GM23338 (cell line): ENCODE results near the gene NSUN7. TPM values are rescaled to one million over a fixed set of nuclear protein-coding genes. Genes with fewer than 3 reads are reported as not detected.

Experiments
- ATAC-seq: fragments of 200-7000 bp; cut with Tn5 transposase; 3 replicates; pipeline ENCODE4 v1.9.1; 2020
- DNase-seq: peaks from one replicate; pipeline ENCODE4 v3.0.0-alpha.2; 2015; ENCODE audit warnings: low spot score
- H2AFZ ChIP-seq: fragments of 200-600 bp; sonication (generic); 2 replicates; pipeline ENCODE4 v1.8.0; 2016; ENCODE audit warnings: antibody characterized with exemption, mild to moderate bottlenecking, moderate library complexity
- H3F3A ChIP-seq: fragments of 200-600 bp; sonication (generic); replicated peaks from 2 replicates; pipeline ENCODE4 v1.8.0; 2017; ENCODE audit warnings: antibody characterized with exemption, mixed run types, low read depth
- H3K27ac ChIP-seq: fragments of 200-600 bp; sonication (generic); 2 replicates; pipeline ENCODE4 v1.6.1; 2016; ENCODE audit warnings: low read depth
- H3K27me3 ChIP-seq: fragments of 200-600 bp; sonication (generic); 2 replicates; pipeline ENCODE4 v1.8.0; 2016; ENCODE audit warnings: mild to moderate bottlenecking, mixed run types, moderate library complexity; ENCODE audit not compliant: insufficient read depth
- H3K36me3 ChIP-seq: fragments of 200-600 bp; sonication (generic); 2 replicates; pipeline ENCODE4 v1.8.0; 2016; ENCODE audit warnings: mild to moderate bottlenecking; ENCODE audit not compliant: insufficient read depth
- H3K4me1 ChIP-seq: fragments of 200-600 bp; sonication (generic); 2 replicates; pipeline ENCODE4 v1.8.0; 2016; ENCODE audit warnings: mild to moderate bottlenecking, moderate library complexity; ENCODE audit not compliant: insufficient read depth
- H3K4me2 ChIP-seq: fragments of 200-600 bp; sonication (generic); 2 replicates; pipeline ENCODE4 v1.7.1; 2017; ENCODE audit warnings: mixed run types
- H3K4me3 ChIP-seq: fragments of 200-600 bp; sonication (generic); 2 replicates; pipeline ENCODE4 v1.6.1; 2016; ENCODE audit warnings: mixed run types
- H3K79me2 ChIP-seq: fragments of 200-600 bp; sonication (generic); replicated peaks from 2 replicates; pipeline ENCODE4 v1.8.0; 2017; ENCODE audit warnings: mild to moderate bottlenecking; ENCODE audit not compliant: insufficient read depth
- H3K9me2 ChIP-seq: fragments of 200-600 bp; sonication (generic); 2 replicates; pipeline ENCODE4 v1.8.0; 2017; ENCODE audit not compliant: insufficient read depth
- H4K20me1 ChIP-seq: fragments of 200-600 bp; sonication (generic); replicated peaks from 2 replicates; pipeline ENCODE4 v1.8.0; 2017; ENCODE audit warnings: mild to moderate bottlenecking; ENCODE audit not compliant: insufficient read depth
- H3K27ac Mint-ChIP-seq: 2 replicates; pipeline ENCODE4 v1.8.0; 2020; ENCODE audit warnings: inconsistent platforms, mild to moderate bottlenecking, moderate library complexity, mixed read lengths
- H3K27me3 Mint-ChIP-seq: 3 replicates; pipeline ENCODE4 v1.8.0; 2022; ENCODE audit warnings: low read depth, mild to moderate bottlenecking, moderate library complexity, mixed read lengths, inconsistent platforms; ENCODE audit not compliant: insufficient read depth, poor library complexity
- H3K36me3 Mint-ChIP-seq: 3 replicates; pipeline ENCODE4 v1.8.0; 2021; ENCODE audit warnings: low read depth, mild to moderate bottlenecking, inconsistent platforms, moderate library complexity, mixed read lengths
- H3K4me1 Mint-ChIP-seq: 3 replicates; pipeline ENCODE4 v1.8.0; 2020; ENCODE audit warnings: mild to moderate bottlenecking, inconsistent platforms, mixed read lengths
- H3K4me3 Mint-ChIP-seq: 3 replicates; pipeline ENCODE4 v1.8.0; 2021; ENCODE audit warnings: moderate library complexity, mild to moderate bottlenecking, inconsistent platforms, mixed read lengths
- H3K9me3 Mint-ChIP-seq: 3 replicates; pipeline ENCODE4 v1.8.0; 2020; ENCODE audit warnings: moderate library complexity, mild to moderate bottlenecking, inconsistent platforms, mixed read lengths
- POLR2AphosphoS5 ChIP-seq: IDR thresholded peaks from 2 replicates; pipeline ENCODE4 v1.6.1; 2016; ENCODE audit warnings: antibody characterized with exemption, low read depth
- ZNF114 ChIP-seq: fragments of 250-450 bp; sonication (Bioruptor Pico); IDR thresholded peaks from 2 replicates; pipeline ENCODE4 v1.5.0; 2020; ENCODE audit warnings: mild to moderate bottlenecking, moderate library complexity
- ZNF331 ChIP-seq: fragments of 250-450 bp; sonication (Bioruptor Pico); IDR thresholded peaks from 2 replicates; pipeline ENCODE4 v1.5.0; 2020; ENCODE audit warnings: low read depth, mild to moderate bottlenecking, moderate library complexity
- polyA plus RNA-seq: library from polyadenylated mRNA; unstranded; fragments of >200 nt; fragmentation: Nextera tagmentation; extraction: Ambion mirVana; gene quantifications from 2 replicates; pipeline ENCODE4 v1.2.1, GENCODE V29; 2016
- total RNA-seq: library from RNA; depleted of rRNA; stranded (reverse); fragments of >200 nt; shearing (Covaris generic); gene quantifications from 2 replicates; pipeline ENCODE4 v1.2.3, GENCODE V29; 2014
- TF ChIP-seq, protein P1 (sequence below): IDR thresholded peaks from one replicate; pipeline ENCODE4 v1.6.1; 2018; ENCODE audit warnings: antibody characterized with exemption; ENCODE audit not compliant: unreplicated experiment
- TF ChIP-seq, protein P2 (sequence below): IDR thresholded peaks from 2 replicates; pipeline ENCODE4 v1.6.1; 2016; ENCODE audit warnings: antibody characterized with exemption
- TF ChIP-seq, protein P3 (sequence below): fragments of 250-450 bp; sonication (Bioruptor Pico); IDR thresholded peaks from 2 replicates; pipeline ENCODE4 v1.5.0; 2020; ENCODE audit warnings: mild to moderate bottlenecking, moderate library complexity
- TF ChIP-seq, protein P4 (sequence below), 2 experiments: fragments of 200-600 bp in 1 of 2; sonication (generic) in 1 of 2; conservative IDR thresholded peaks; 2 replicates each; pipeline versions ENCODE4 v1.5.1 to v1.6.1; 2016 to 2017; ENCODE audit warnings: antibody characterized with exemption in 2 of 2, low read depth in 2 of 2, mild to moderate bottlenecking in 2 of 2, moderate library complexity in 1 of 2

Gene NSUN7
- total and polyA plus RNA-seq, 2 experiments from 2014 or later, result 28.8 to 29.0 TPM

DNA sequence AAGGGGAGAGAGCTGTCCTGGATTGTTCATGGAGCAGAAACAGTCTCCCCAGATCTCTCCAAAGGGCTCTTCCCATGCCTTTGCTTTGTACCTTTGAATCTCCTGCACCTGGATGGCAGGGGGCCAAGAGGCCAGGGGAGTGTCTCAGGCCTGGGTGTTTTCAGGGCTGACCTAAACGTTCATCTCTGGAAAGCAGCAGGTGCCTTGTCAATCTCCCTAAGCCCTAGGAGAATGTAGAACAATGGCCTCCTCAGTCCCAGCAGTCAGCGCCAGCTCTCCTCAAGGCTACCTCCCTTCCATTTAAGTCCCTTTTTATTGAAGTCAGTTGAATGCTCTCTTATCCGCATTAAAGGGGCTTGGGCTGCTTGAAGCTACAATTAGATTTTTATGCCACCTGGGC lies 31.2 kb upstream of the NSUN7 start:
- peaks cover 23% of the 10 kb centered on the region for H3K4me1 Mint-ChIP-seq
- H3F3A ChIP-seq, result no peaks in the 10 kb centered on the region
- peaks cover 15% of the 10 kb centered on the region for H3K4me1 ChIP-seq
- H3K27ac Mint-ChIP-seq, result peak overlapping the region; percentile 55; the same call in 1 of the 2 replicates
- no peaks in the 10 kb centered on the region for H3K9me2 ChIP-seq
- peaks cover 1% of the 10 kb centered on the region for H3K27me3 Mint-ChIP-seq
- no peaks in the 10 kb centered on the region for H4K20me1 ChIP-seq
- DNase-seq, result peak; percentile 48
- no peaks in the 10 kb centered on the region for H3K27me3 ChIP-seq
- ATAC-seq, result peak; percentile 95
- H3K4me2 ChIP-seq, result no peak overlapping the region
- H3K9me3 Mint-ChIP-seq, result no peaks in the 10 kb centered on the region
- H3K4me3 ChIP-seq, result no peak overlapping the region
- TF ChIP-seq, protein P1, sequence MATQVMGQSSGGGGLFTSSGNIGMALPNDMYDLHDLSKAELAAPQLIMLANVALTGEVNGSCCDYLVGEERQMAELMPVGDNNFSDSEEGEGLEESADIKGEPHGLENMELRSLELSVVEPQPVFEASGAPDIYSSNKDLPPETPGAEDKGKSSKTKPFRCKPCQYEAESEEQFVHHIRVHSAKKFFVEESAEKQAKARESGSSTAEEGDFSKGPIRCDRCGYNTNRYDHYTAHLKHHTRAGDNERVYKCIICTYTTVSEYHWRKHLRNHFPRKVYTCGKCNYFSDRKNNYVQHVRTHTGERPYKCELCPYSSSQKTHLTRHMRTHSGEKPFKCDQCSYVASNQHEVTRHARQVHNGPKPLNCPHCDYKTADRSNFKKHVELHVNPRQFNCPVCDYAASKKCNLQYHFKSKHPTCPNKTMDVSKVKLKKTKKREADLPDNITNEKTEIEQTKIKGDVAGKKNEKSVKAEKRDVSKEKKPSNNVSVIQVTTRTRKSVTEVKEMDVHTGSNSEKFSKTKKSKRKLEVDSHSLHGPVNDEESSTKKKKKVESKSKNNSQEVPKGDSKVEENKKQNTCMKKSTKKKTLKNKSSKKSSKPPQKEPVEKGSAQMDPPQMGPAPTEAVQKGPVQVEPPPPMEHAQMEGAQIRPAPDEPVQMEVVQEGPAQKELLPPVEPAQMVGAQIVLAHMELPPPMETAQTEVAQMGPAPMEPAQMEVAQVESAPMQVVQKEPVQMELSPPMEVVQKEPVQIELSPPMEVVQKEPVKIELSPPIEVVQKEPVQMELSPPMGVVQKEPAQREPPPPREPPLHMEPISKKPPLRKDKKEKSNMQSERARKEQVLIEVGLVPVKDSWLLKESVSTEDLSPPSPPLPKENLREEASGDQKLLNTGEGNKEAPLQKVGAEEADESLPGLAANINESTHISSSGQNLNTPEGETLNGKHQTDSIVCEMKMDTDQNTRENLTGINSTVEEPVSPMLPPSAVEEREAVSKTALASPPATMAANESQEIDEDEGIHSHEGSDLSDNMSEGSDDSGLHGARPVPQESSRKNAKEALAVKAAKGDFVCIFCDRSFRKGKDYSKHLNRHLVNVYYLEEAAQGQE, result no peak
- TF ChIP-seq, protein P2, sequence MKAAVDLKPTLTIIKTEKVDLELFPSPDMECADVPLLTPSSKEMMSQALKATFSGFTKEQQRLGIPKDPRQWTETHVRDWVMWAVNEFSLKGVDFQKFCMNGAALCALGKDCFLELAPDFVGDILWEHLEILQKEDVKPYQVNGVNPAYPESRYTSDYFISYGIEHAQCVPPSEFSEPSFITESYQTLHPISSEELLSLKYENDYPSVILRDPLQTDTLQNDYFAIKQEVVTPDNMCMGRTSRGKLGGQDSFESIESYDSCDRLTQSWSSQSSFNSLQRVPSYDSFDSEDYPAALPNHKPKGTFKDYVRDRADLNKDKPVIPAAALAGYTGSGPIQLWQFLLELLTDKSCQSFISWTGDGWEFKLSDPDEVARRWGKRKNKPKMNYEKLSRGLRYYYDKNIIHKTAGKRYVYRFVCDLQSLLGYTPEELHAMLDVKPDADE, result no peak
- TF ChIP-seq ZNF114 (CRISPR knock-in tag) (no peak), POLR2AphosphoS5 (no peak), ZNF331 (no peak)
- TF ChIP-seq, protein P3, sequence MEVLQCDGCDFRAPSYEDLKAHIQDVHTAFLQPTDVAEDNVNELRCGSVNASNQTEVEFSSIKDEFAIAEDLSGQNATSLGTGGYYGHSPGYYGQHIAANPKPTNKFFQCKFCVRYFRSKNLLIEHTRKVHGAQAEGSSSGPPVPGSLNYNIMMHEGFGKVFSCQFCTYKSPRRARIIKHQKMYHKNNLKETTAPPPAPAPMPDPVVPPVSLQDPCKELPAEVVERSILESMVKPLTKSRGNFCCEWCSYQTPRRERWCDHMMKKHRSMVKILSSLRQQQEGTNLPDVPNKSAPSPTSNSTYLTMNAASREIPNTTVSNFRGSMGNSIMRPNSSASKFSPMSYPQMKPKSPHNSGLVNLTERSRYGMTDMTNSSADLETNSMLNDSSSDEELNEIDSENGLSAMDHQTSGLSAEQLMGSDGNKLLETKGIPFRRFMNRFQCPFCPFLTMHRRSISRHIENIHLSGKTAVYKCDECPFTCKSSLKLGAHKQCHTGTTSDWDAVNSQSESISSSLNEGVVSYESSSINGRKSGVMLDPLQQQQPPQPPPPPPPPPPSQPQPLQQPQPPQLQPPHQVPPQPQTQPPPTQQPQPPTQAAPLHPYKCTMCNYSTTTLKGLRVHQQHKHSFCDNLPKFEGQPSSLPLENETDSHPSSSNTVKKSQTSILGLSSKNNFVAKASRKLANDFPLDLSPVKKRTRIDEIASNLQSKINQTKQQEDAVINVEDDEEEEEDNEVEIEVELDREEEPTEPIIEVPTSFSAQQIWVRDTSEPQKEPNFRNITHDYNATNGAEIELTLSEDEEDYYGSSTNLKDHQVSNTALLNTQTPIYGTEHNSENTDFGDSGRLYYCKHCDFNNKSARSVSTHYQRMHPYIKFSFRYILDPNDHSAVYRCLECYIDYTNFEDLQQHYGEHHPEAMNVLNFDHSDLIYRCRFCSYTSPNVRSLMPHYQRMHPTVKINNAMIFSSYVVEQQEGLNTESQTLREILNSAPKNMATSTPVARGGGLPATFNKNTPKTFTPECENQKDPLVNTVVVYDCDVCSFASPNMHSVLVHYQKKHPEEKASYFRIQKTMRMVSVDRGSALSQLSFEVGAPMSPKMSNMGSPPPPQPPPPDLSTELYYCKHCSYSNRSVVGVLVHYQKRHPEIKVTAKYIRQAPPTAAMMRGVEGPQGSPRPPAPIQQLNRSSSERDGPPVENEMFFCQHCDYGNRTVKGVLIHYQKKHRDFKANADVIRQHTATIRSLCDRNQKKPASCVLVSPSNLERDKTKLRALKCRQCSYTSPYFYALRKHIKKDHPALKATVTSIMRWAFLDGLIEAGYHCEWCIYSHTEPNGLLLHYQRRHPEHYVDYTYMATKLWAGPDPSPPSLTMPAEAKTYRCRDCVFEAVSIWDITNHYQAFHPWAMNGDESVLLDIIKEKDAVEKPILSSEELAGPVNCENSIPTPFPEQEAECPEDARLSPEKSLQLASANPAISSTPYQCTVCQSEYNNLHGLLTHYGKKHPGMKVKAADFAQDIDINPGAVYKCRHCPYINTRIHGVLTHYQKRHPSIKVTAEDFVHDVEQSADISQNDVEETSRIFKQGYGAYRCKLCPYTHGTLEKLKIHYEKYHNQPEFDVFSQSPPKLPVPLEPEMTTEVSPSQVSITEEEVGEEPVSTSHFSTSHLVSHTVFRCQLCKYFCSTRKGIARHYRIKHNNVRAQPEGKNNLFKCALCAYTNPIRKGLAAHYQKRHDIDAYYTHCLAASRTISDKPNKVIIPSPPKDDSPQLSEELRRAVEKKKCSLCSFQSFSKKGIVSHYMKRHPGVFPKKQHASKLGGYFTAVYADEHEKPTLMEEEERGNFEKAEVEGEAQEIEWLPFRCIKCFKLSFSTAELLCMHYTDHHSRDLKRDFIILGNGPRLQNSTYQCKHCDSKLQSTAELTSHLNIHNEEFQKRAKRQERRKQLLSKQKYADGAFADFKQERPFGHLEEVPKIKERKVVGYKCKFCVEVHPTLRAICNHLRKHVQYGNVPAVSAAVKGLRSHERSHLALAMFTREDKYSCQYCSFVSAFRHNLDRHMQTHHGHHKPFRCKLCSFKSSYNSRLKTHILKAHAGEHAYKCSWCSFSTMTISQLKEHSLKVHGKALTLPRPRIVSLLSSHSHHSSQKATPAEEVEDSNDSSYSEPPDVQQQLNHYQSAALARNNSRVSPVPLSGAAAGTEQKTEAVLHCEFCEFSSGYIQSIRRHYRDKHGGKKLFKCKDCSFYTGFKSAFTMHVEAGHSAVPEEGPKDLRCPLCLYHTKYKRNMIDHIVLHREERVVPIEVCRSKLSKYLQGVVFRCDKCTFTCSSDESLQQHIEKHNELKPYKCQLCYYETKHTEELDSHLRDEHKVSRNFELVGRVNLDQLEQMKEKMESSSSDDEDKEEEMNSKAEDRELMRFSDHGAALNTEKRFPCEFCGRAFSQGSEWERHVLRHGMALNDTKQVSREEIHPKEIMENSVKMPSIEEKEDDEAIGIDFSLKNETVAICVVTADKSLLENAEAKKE, result peak; percentile 63
- TF ChIP-seq, protein P4, sequence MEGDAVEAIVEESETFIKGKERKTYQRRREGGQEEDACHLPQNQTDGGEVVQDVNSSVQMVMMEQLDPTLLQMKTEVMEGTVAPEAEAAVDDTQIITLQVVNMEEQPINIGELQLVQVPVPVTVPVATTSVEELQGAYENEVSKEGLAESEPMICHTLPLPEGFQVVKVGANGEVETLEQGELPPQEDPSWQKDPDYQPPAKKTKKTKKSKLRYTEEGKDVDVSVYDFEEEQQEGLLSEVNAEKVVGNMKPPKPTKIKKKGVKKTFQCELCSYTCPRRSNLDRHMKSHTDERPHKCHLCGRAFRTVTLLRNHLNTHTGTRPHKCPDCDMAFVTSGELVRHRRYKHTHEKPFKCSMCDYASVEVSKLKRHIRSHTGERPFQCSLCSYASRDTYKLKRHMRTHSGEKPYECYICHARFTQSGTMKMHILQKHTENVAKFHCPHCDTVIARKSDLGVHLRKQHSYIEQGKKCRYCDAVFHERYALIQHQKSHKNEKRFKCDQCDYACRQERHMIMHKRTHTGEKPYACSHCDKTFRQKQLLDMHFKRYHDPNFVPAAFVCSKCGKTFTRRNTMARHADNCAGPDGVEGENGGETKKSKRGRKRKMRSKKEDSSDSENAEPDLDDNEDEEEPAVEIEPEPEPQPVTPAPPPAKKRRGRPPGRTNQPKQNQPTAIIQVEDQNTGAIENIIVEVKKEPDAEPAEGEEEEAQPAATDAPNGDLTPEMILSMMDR (conservative IDR thresholded peaks at IDR 0.05; ENCODE audit: low read depth in 2 of 2), result no peak
- no peak overlapping the region for H3K27ac ChIP-seq
- H3K36me3 Mint-ChIP-seq, result no peaks in the 10 kb centered on the region
- no peak overlapping the region for H3K4me3 Mint-ChIP-seq
- no peaks in the 10 kb centered on the region for H3K79me2 ChIP-seq
- H2AFZ ChIP-seq, result peak overlapping the region; percentile 3
- H3K36me3 ChIP-seq, result no peaks in the 10 kb centered on the region
